B cell (primary cell): ENCODE measurements around the gene SLC1A4.

Experiments
- EZH2 ChIP-seq: IDR thresholded peaks from 2 replicates; pipeline ENCODE4 v1.6.1; 2012; ENCODE audit warnings: borderline replicate concordance, low read depth, mild to moderate bottlenecking, moderate library complexity, low read length; ENCODE audit not compliant: insufficient read depth, poor library complexity, severe bottlenecking
- TF ChIP-seq, protein P1 (sequence below): fragments of 200-600 bp; IDR thresholded peaks from one replicate; pipeline ENCODE4 v1.8.0; 2022; ENCODE audit warnings: antibody characterized with exemption, mild to moderate bottlenecking

GRCh38 chr2:65003037-65003436 lies 13.8 kb downstream of the SLC1A4 start:
- TF ChIP-seq, protein P1, sequence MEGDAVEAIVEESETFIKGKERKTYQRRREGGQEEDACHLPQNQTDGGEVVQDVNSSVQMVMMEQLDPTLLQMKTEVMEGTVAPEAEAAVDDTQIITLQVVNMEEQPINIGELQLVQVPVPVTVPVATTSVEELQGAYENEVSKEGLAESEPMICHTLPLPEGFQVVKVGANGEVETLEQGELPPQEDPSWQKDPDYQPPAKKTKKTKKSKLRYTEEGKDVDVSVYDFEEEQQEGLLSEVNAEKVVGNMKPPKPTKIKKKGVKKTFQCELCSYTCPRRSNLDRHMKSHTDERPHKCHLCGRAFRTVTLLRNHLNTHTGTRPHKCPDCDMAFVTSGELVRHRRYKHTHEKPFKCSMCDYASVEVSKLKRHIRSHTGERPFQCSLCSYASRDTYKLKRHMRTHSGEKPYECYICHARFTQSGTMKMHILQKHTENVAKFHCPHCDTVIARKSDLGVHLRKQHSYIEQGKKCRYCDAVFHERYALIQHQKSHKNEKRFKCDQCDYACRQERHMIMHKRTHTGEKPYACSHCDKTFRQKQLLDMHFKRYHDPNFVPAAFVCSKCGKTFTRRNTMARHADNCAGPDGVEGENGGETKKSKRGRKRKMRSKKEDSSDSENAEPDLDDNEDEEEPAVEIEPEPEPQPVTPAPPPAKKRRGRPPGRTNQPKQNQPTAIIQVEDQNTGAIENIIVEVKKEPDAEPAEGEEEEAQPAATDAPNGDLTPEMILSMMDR = no peak
- TF ChIP-seq EZH2 = no peak
